ENCODE data around the gene KRT12.
"Not testable (repeated sequence)": the region's sequence is repeated elsewhere in the genome, so short reads cannot be mapped to it uniquely, and the experiment has no call there.

KRT12 gene

DNA sequence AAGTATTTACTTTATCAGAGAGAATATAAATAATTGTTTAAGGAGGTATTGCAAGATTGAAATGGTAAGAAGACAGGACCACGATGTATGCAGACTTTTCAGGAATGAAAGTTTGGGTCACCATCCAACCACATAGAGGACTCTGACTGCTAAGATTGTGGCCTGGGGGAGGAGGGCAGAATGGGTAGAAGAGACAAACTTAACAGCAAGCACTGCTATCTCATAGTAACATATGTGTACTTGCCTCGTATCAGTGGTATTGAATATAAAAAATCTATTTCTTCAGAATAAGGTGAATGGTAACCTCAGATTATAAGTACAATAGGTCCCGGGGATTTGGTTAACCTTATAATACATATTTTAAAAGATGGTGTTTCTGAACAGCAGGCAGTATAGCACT is 50.5 kb downstream of the KRT12 start:
- no peak for DNase-seq (ENCODE audit: low read depth in 2 of 2)

DNA sequence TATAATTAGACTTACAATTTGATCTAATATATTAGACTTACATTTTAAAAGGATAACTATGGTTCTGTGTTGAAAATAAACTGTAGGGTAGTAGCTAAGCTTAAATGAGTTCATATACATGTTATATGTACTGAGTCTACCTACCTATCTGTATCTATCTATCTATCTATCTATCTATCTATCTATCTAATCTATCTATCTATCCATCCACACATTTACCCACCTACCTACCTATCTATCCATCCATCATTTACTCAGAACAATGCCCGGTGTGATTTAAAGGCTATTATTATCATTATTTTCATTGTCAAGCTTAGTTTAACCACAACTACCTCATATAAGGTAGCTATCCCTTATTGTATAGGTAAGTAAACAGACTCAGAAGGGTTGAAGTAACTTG is 51.6 kb downstream of the KRT12 start:
- no peak for DNase-seq (ENCODE audit: low read depth in 2 of 2)

GRCh38 chr17:40814657-40815056 is 52.4 kb downstream of the KRT12 start:
- not testable (repeated sequence) for DNase-seq (ENCODE audit: low read depth in 2 of 2)

DNA sequence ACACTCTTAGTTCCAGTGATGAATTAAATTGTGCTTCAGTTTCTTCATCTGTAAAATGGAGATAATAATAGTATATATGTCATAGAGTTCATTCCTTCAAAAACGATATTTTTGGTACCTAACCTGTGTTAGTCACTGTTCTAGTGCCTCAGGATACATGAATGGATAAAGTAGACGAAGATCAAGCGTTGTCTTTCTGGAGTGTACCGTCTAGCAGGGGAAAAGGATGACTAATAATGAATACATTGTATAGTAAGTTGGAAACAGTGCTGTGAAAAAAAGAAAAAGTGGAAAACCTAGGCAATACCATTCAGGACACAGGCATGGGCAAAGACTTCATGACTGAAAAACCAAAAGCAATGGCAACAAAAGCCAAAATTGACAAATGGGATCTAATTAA is 53.2 kb downstream of the KRT12 start:
- DNase-seq (ENCODE audit: low read depth in 2 of 2) = no peak

DNA sequence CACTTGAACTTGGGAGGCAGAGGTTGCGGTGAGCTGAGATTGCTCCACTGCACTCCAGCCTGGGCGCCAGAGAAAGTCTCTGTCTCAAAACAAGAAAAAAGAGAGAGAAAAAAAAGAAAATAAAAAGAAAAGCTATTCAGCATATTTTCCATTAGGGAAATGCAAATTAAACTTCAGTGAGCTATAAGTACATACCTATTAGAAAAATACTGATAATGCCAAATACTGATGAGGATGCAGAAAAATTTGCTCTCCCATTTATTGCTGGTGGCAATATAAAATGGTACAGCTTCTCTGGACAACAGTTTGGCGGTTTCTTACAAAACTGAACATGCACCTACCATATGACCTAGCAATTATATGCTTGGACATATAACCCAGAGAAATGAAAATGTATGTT is 54.4 kb downstream of the KRT12 start:
- DNase-seq (ENCODE audit: low read depth in 2 of 2) = no peak

Data from stimulated activated CD8-positive, alpha-beta memory T cell treated with anti-CD3 and anti-CD28 coated beads, Interleukin-2, amount 100 ng/mL, for 48 hours (primary cell).